GM12874 (cell line): ENCODE measurements around the gene WDR45B.

ENCODE experiments used
- TF ChIP-seq, protein P1 (sequence below): IDR thresholded peaks from 2 replicates; pipeline ENCODE4 v1.5.1; 2011; ENCODE audit warnings: low read depth, mild to moderate bottlenecking, control low read depth, low read length, moderate library complexity; ENCODE audit not compliant: insufficient read depth

WDR45B gene

DNA sequence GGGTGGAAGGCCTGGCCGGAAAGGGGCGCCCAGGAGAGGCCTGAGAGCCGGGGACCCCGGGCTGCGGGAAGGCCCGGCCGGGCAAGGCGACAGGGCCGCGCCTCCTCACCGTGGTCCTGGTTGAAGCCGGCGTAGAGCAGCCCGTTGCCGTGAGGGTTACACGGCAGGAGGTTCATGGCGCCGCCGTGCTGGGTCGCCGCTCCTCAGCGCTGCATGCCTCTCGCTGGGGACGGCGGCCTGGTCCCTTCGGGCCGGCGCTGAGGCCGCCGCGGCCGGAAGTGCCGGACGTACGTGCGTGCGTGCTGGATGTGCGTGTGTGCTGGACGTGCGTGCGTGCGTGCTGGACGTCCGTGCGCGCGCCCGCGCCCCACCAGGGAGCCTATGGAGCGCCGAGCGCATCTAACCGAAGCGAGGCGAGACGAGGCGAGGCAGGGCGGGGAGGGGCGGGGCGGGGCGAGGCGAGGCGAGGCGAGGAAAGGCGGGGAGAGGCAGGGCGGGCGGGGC is at the start of gene WDR45B:
Gene WDR45B (minus strand): TSS at position 280 of the 504 bp plus-strand sequence. CDS start 104 bp downstream, at position 176.
- TF ChIP-seq, protein P1, sequence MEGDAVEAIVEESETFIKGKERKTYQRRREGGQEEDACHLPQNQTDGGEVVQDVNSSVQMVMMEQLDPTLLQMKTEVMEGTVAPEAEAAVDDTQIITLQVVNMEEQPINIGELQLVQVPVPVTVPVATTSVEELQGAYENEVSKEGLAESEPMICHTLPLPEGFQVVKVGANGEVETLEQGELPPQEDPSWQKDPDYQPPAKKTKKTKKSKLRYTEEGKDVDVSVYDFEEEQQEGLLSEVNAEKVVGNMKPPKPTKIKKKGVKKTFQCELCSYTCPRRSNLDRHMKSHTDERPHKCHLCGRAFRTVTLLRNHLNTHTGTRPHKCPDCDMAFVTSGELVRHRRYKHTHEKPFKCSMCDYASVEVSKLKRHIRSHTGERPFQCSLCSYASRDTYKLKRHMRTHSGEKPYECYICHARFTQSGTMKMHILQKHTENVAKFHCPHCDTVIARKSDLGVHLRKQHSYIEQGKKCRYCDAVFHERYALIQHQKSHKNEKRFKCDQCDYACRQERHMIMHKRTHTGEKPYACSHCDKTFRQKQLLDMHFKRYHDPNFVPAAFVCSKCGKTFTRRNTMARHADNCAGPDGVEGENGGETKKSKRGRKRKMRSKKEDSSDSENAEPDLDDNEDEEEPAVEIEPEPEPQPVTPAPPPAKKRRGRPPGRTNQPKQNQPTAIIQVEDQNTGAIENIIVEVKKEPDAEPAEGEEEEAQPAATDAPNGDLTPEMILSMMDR: no peak

DNA sequence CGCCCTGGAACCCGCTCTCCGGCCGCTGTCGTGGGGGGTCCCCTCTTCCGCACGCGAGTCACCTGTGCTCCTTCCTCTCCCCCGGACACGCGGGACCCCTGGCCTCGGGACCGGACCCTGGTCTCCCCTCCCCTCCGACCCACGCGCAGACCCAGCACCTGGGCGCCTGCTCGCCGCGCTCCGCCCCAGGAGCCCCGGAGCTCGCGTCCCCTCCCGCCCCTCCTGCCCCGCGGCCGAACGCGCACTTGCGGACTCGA is 49.5 kb upstream of the WDR45B start:
- TF ChIP-seq, protein P1: no peak

GRCh38 chr17:82696916-82697807 is 48.9 kb upstream of the WDR45B start:
- TF ChIP-seq, protein P1: no peak

DNA sequence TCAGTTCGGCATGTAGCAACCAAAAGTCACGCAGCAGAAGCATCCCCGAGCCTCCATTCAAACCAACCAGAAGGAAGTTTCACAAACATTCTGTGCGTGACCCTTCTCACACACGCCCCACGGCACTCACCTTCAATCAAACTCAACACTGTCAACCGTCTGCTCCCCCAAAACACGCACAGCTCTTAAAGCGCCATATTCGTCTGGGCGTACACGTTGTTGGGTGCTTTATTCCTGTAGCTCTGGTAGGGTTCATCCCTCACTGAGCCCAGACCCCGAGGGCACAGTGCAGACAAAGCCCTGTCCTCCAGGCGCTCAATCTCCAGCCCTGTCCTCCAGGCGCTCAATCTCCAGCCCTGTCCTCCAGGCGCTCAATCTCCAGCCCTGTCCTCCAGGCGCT is 48.0 kb upstream of the WDR45B start:
- TF ChIP-seq, protein P1: no peak

DNA sequence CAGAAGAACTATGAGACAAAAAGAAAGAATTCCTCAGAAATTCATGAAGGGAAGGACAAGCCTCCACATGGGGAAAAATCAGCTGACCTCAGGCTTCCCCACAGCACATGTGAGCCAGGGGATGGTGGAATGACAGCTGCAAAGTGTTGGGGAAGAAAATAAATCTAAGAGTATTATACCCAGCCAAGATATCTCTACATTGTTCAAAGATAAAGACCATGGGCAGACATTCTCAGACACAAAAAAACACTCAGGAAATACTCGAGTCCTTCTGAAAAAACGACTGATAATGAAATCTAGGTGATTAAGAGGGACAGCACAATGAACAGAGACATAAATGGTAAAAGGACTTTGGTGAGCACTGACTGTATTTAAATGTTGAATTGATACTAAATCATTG is 46.4 kb upstream of the WDR45B start:
- TF ChIP-seq, protein P1: no peak

GRCh38 chr17:82693168-82693867 is 45.1 kb upstream of the WDR45B start:
- TF ChIP-seq, protein P1: no peak

- TF ChIP-seq, protein P1: no peak
Measured at GRCh38 chr17:82692268-82692667, 44.0 kb upstream of the WDR45B start.
